IMR-90 (cell line): ENCODE data around the gene AKNA. TPM values are rescaled to one million over a fixed set of nuclear protein-coding genes. Genes with fewer than 3 reads are reported as not detected.

Source experiments
- ATAC-seq: fragments of 200-7000 bp; cut with Tn5 transposase; 2 replicates; pipeline ENCODE4 v1.9.1; 2020; ENCODE audit warnings: low read depth, mild to moderate bottlenecking, moderate library complexity
- BruUV-seq: library from RNA; stranded (reverse); fragments of 400-500 nt; replicated peaks from 2 replicates; lab custom pipeline; 2021; lab: Mats Ljungman, UMichigan
- CTCF ChIA-PET: fragments of 300-600 bp; formaldehyde crosslinking; extraction: SDS; loops from one replicate; lab custom pipeline; 2021; ENCODE audit warnings: antibody characterized with exemption; lab: Yijun Ruan, JAX
- POLR2A ChIA-PET: fragments of 300-600 bp; sonication (Branson Sonifier 250); formaldehyde crosslinking; loops from one replicate; lab custom pipeline; 2022; ENCODE audit warnings: antibody characterized with exemption; ENCODE audit not compliant: unreplicated experiment; lab: Charles Lee
- DNase-seq: peaks from one replicate; pipeline ENCODE4 v3.0.0; 2013
- H2AFZ ChIP-seq: replicated peaks from 2 replicates; pipeline ENCODE3; 2013; ENCODE audit warnings: low read length, mild to moderate bottlenecking; ENCODE audit not compliant: poor library complexity
- H2AK5ac ChIP-seq: 2 replicates; pipeline ENCODE4 v1.6.1; 2013; ENCODE audit warnings: low read depth, low read length, inconsistent platforms
- H2AK9ac ChIP-seq: replicated peaks from 2 replicates; pipeline ENCODE3; 2013; ENCODE audit warnings: mild to moderate bottlenecking, low read depth, low read length, moderate library complexity; ENCODE audit not compliant: poor library complexity
- H2BK120ac ChIP-seq: 2 replicates; pipeline ENCODE4 v1.6.1; 2013; ENCODE audit warnings: low read depth, low read length, inconsistent platforms
- H2BK15ac ChIP-seq: 3 replicates; pipeline ENCODE4 v1.6.1; 2013; ENCODE audit warnings: low read depth, low read length, inconsistent platforms
- H2BK20ac ChIP-seq: 2 replicates; pipeline ENCODE4 v1.6.1; 2013; ENCODE audit warnings: low read depth, mild to moderate bottlenecking, inconsistent platforms, low read length, moderate library complexity
- H2BK5ac ChIP-seq: 2 replicates; pipeline ENCODE4 v1.6.1; 2013; ENCODE audit warnings: mild to moderate bottlenecking, low read depth, low read length, inconsistent platforms; ENCODE audit not compliant: poor library complexity, severe bottlenecking
- H3K14ac ChIP-seq: replicated peaks from 2 replicates; pipeline ENCODE4 v1.6.1; 2013; ENCODE audit warnings: low read depth, low read length, inconsistent platforms
- H3K18ac ChIP-seq: 2 replicates; pipeline ENCODE4 v1.6.1; 2013; ENCODE audit warnings: low read depth, low read length, control low read depth
- H3K23ac ChIP-seq: 2 replicates; pipeline ENCODE4 v1.6.1; 2013; ENCODE audit warnings: low read depth, low read length, inconsistent platforms
- H3K27ac ChIP-seq: 2 replicates; pipeline ENCODE4 v1.5.1; 2013; ENCODE audit warnings: mild to moderate bottlenecking, control low read depth, low read length; ENCODE audit not compliant: insufficient read depth
- H3K27me3 ChIP-seq: 2 replicates; pipeline ENCODE4 v1.6.1; 2013; ENCODE audit warnings: low read length; ENCODE audit not compliant: control insufficient read depth, insufficient read depth
- H3K36me3 ChIP-seq: 2 replicates; pipeline ENCODE4 v1.6.1; 2013; ENCODE audit warnings: low read length, mixed read lengths; ENCODE audit not compliant: control insufficient read depth, insufficient read depth
- H3K4ac ChIP-seq: 2 replicates; pipeline ENCODE4 v1.6.1; 2013; ENCODE audit warnings: low read depth, low read length, inconsistent platforms
- H3K4me1 ChIP-seq: 2 replicates; pipeline ENCODE4 v1.6.1; 2013; ENCODE audit warnings: low read length, mixed read lengths; ENCODE audit not compliant: control insufficient read depth, insufficient read depth
- H3K4me2 ChIP-seq: 2 replicates; pipeline ENCODE4 v1.6.1; 2013; ENCODE audit warnings: low read depth, mild to moderate bottlenecking, control low read depth, low read length, moderate library complexity
- H3K4me3 ChIP-seq: 2 replicates; pipeline ENCODE4 v1.5.1; 2013; ENCODE audit warnings: low read depth, mild to moderate bottlenecking, control low read depth, low read length, moderate library complexity; ENCODE audit not compliant: insufficient read depth
- H3K56ac ChIP-seq: 2 replicates; pipeline ENCODE4 v1.6.1; 2013; ENCODE audit warnings: low read length, inconsistent platforms; ENCODE audit not compliant: insufficient read depth; ENCODE audit errors: extremely low read depth
- H3K79me1 ChIP-seq, 2 experiments: 2 replicates each; pipeline ENCODE4 v1.6.1; 2013; ENCODE audit warnings: low read length in 2 of 2, inconsistent platforms in 1 of 2, low read depth in 1 of 2
- H3K9ac ChIP-seq: 2 replicates; pipeline ENCODE4 v1.6.1; 2013; ENCODE audit warnings: low read depth, low read length, control low read depth
- H3K9me1 ChIP-seq: 2 replicates; pipeline ENCODE4 v1.6.1; 2013; ENCODE audit warnings: low read length, inconsistent platforms; ENCODE audit not compliant: insufficient read depth
- H3K9me3 ChIP-seq: 2 replicates; pipeline ENCODE4 v1.6.1; 2013; ENCODE audit warnings: low read length; ENCODE audit not compliant: control insufficient read depth, insufficient read depth
- H4K20me1 ChIP-seq: 2 replicates; pipeline ENCODE4 v1.6.1; 2013; ENCODE audit warnings: low read length, inconsistent platforms; ENCODE audit not compliant: insufficient read depth
- H4K5ac ChIP-seq: 2 replicates; pipeline ENCODE4 v1.6.1; 2013; ENCODE audit warnings: mild to moderate bottlenecking, low read depth, low read length, control low read depth
- H4K8ac ChIP-seq, 2 experiments: 2 replicates each; pipeline ENCODE4 v1.6.1; 2013; ENCODE audit warnings: low read depth in 2 of 2, low read length in 2 of 2, control low read depth in 1 of 2, inconsistent platforms in 1 of 2
- H4K91ac ChIP-seq: 2 replicates; pipeline ENCODE4 v1.6.1; 2013; ENCODE audit warnings: low read depth, low read length, inconsistent platforms; ENCODE audit not compliant: insufficient read depth
- BHLHE40 ChIP-seq: fragments of 150-350 bp; IDR thresholded peaks from 2 replicates; pipeline ENCODE4 v1.6.1; 2016; ENCODE audit warnings: mild to moderate bottlenecking, low read depth, low read length
- WGBS, 2 experiments: methylation state at CpG; one replicate each; pipeline versions ENCODE4 v1.1.5 to v1.1.7; 2013; ENCODE audit warnings: missing lambda C conversion rate in 2 of 2; ENCODE audit not compliant: insufficient read length in 1 of 2; ENCODE audit errors: extremely low coverage in 2 of 2; 5-methylcytosine and 5-hydroxymethylcytosine counted together
- dilution Hi-C: fragments of 300-500 bp; cut with HindIII; formaldehyde crosslinking; loops from one replicate; pipeline ENCODE4 v1.14.3; 2018; ENCODE audit warnings: low sequenced_read_pairs; ENCODE audit not compliant: unreplicated experiment
- in situ Hi-C: fragments of 300-500 bp; cut with MboI; formaldehyde crosslinking; loops from 3 replicates; pipeline ENCODE4 v1.14.3; 2019; ENCODE audit warnings: low sequenced_read_pairs, inconsistent platforms, mixed read lengths
- intact Hi-C: fragments of 100-400 bp; cut with micrococcal nuclease; formaldehyde crosslinking; loops from 2 replicates; pipeline ENCODE4 v1.10.0; 2022
- polyA plus RNA-seq, 3 experiments: library from polyadenylated mRNA; depleted of rRNA; stranded (reverse); fragments of >200 nt; gene quantifications; 2 replicates each; pipeline ENCODE4 v1.2.3, GENCODE V29; 2012; ENCODE audit warnings: low replicate concordance in 1 of 3
- total RNA-seq: library from RNA; depleted of rRNA; stranded (reverse); fragments of >200 nt; gene quantifications from 2 replicates; pipeline ENCODE4 v1.2.3, GENCODE V29; 2012

AKNA gene
- total and polyA plus RNA-seq, 2 of the 4 experiments (the other 2 are of a cell fraction): 2.7 to 7.3 TPM

DNA sequence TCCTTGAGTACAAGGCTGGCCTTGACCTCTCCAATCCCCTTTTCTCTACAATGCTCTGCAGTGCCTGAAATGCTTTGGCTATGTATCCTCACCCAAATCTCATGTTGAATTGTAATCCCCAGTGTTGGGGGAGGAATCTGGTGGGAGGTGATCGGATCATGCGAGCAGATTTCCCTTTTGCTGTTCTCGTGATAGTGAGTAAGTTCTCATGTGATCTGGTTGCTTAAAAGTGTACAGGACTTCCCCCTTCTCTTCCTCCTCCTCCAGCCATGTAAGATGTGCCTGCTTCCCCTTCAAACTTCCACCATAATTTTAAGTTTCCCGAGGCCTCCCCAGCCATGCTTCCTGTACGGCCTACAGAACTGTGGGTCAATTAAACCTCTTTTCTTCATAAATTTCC lies 28.5 kb upstream of the AKNA start:
- CTCF ChIA-PET: interaction anchor here (1.2 to 1.8 kb wide), 2 partner anchors 10 to 18 kb away, joined by 3 to 15 read pairs; no protein-coding TSS in a partner anchor
- in situ Hi-C loops: loop anchor here (10.0 kb wide), 1 partner anchor 599 kb away; no protein-coding TSS in a partner anchor
- no CpG with 5 or more reads among the region's 5 CpGs for WGBS, 2 experiments

More for the DNA sequence above, 28.5 kb upstream of the AKNA start:
- H3K9ac ChIP-seq: no peak overlapping the region
- H4K8ac ChIP-seq: no peak overlapping the region
- no peak for ATAC-seq
- intact Hi-C loops (no loop called here), dilution Hi-C loops (no loop called here)
- no peak for TF ChIP-seq BHLHE40
- no peak overlapping the region for H2BK5ac ChIP-seq
- no peak overlapping the region for H3K18ac ChIP-seq
- H3K9me1 ChIP-seq: peaks cover 8% of the 10 kb centered on the region; the same call in 1 of the 2 replicates
- no peak overlapping the region for H3K14ac ChIP-seq
- peaks cover 27% of the 10 kb centered on the region for H3K27me3 ChIP-seq
- H3K27ac ChIP-seq: no peak overlapping the region
- H3K79me1 ChIP-seq: no peaks in the 10 kb centered on the region
- H2AK9ac ChIP-seq: no peak overlapping the region
- no peak overlapping the region for H2BK120ac ChIP-seq
- peaks cover 15% of the 10 kb centered on the region; the same call in 1 of the 2 replicates for H3K4me1 ChIP-seq
- H2BK15ac ChIP-seq: no peak overlapping the region
- DNase-seq: no peak
- POLR2A ChIA-PET: no interaction called here
- no peaks in the 10 kb centered on the region for H4K20me1 ChIP-seq
- no peak overlapping the region for H2AFZ ChIP-seq
- H3K9me3 ChIP-seq: no peaks in the 10 kb centered on the region
- H4K91ac ChIP-seq: no peak overlapping the region
- H3K4me2 ChIP-seq: no peak overlapping the region
- no peak overlapping the region for H3K4ac ChIP-seq
- H2AK5ac ChIP-seq: no peak overlapping the region
- no peak overlapping the region for H3K23ac ChIP-seq
- H2BK20ac ChIP-seq: no peak overlapping the region
- no peak overlapping the region for H3K56ac ChIP-seq
- H3K4me3 ChIP-seq: no peak overlapping the region
- no peak overlapping the region for H4K5ac ChIP-seq
- no peaks in the 10 kb centered on the region for H3K36me3 ChIP-seq
- no TSS peak for BruUV-seq
